HG02884 (cell line): ENCODE measurements around the gene PCDH9.
"Not testable (repeated sequence)": the region's sequence is repeated elsewhere in the genome, so short reads cannot be mapped to it uniquely, and the experiment has no call there.

Source experiments
- ATAC-seq: cut with Tn5 transposase; IDR thresholded peaks from one replicate; pipeline ENCODE4 v1.9.1; 2021; ENCODE audit warnings: mild to moderate bottlenecking, moderate library complexity; ENCODE audit not compliant: unreplicated experiment

PCDH9 gene

DNA sequence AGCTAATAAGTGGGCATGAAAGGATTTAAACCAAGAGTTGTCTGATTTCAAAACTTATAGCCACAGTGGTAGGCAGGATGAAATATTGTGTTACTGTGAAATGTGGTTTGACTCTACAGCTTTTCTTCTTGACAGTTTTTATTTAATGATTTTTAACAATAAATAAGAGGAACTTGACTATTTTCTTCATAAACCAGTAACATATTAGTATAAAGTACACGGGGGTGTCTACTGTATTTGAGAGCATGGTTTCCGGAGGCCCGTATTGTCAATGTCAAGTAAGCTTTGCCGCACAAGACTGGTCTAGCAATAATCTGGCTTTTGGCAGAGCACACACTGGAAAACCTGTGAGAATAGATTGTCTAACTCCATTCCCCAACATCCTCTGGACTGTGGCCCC lies 894.5 kb downstream of the PCDH9 start:
- no peak for ATAC-seq

DNA sequence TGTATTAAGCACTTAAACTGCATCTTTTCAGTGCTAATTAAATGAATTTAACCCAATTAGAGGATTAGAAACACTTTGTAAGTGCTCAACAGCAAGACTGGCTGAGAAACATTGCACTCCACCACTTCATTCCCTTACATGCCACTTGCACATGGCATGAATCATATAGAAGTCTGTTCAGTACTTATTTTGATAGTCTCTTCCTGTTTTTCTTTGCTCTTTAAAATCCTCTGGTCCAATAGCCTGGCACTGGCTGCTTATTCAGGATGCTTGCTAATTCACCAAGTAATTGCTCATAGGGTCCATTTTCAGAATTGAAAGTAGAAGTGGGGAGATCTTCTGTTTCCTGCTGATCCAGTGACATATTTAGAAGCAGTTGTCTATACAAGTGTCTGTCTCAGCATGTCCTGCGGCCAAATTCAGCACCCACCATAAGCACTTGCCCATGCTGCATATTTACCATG lies 900.1 kb downstream of the PCDH9 start:
- ATAC-seq, result no peak

DNA sequence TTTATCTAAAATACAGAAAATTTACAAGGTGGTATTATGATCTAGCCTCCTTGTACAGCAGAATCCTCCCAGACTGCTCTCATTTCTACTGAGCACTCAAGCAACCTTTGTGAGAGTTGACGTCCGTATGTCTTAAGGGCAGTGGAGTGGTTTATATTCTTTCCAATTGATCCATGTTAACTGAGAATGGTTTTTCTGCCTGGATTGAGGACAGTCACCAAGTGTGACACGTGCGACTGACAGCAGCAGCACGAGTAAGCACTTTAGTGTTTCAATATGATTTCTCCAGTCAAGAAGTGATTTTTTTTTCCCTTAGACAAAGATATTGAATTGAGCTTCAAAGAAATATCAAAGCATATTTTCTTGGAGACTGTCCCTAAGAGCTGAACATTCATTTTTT lies 901.7 kb downstream of the PCDH9 start:
- no peak for ATAC-seq

DNA sequence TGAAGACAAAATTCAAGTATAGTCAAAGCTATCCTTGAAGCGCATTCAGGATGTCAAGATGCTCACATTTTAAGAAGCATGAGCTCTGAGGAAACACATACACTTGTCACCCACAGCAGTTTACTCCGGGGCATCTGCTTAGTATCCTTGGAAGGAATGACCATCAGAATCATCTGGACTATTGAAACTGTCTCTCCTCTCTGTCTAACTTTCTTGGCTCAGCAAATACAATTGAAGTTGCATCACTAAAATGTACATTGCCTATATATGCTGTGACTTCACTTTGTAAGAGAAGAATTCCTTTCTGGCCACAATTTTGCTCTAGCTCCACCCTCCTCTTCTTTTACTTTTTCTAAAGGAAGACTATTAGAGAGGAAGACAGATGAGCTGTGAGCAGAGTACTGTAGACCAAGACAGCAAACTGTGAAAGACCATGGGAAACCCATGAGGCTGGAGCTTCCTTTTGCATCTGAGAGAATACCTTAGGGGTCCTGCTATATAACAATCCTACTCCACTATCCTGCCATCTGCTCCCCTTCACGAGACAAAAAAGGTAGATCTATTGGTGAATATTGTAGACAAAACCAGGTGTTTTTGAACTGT lies 906.3 kb downstream of the PCDH9 start:
- ATAC-seq, result no peak

GRCh38 chr13:66322936-66323335 lies 907.2 kb downstream of the PCDH9 start:
- no peak for ATAC-seq

GRCh38 chr13:66322193-66322740 lies 907.9 kb downstream of the PCDH9 start:
- no peak for ATAC-seq

DNA sequence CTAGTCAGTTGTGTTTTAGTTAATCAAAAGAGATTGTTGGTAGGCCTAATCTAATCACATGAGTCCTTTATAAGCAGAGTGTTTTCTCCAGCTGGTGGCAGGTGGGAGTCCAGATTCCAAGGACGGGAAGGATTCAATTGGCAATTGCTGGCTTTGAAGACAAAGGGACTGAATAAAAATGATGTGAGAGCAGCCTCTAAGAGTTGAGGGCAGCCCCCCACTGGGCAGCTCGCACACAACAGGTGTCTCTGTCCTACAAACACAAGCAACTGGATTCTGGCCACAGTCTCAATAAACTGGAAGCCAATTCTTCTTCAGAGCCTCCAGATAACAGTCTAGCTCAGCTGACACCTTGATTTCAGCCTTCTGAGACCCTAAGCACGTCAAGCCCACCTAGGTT lies 915.2 kb downstream of the PCDH9 start:
- no peak for ATAC-seq

DNA sequence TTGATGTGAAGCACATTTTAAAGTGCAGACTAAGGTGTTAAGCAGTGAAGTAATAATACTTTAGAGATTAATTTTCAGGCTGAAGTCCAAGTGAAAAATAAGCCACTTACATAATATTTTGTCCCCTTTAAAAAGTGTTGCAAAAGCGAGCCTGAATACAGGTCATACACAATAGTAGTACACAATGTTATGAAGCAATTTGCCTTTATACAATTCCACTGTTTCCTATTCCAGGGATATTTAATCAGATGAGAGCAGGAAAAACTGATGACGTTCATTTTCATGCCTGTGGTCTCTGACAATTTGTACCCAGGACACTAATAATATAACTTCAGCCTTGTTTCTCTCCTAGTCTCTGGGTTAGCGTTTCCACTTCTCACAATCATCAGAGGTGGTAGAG lies 916.7 kb downstream of the PCDH9 start:
- no peak for ATAC-seq

DNA sequence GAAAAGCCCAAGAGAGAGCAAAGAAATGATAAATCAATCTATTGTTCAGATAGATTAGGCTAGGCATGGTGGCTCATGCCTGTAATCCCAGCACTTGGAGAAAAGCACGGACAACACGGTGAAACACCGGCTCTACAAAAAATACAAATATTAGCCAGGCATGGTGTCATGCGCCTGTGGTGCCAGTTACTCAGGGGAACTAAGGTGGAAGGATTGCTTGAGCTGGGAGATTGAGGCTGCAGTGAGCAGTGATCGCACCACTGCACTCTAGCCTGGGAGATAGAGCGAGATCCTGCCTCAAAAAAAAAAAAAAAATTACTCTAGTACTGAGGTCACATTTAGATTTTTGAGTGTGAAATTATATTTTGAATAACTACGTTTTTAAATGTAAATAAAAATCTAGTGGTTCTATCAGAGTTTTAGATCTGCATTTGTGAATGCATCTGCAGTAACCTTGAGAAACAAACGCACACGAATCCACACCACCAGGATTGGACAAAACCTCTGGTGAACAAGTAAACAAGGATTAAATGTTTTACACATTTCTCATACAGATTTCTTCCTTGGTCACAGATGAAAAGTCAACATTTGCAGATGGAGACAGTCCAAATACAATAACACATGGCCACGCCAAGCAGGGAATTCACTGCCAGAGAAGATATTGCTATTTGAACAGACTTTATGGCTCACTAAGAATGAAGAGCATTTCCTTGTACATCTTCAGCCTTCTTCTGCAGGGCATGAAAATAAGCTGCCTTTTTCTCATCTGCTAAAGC lies 917.6 kb downstream of the PCDH9 start:
- no peak for ATAC-seq

- ATAC-seq, result no peak
Measured at GRCh38 chr13:66305961-66306617, 924.0 kb downstream of the PCDH9 start.

DNA sequence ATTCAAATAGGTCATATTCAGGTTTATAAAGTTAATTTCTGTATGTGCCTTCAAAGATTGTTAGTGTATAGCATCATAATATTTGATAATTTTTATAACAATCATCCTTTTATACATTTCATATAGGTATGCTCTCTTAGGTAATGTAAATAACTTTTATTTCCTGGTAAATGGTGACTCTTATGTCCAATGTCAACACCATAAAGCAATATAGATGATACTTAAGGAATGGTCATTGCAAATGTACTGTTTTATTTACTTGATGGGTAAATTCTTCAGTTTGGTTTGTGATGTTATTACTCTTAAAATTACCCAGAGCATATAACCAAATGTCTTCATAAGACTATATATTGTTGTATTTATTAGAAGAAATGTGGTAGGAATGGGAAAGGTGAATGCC lies 928.7 kb downstream of the PCDH9 start:
- ATAC-seq, result no peak

GRCh38 chr13:66301006-66301405 lies 929.1 kb downstream of the PCDH9 start:
- ATAC-seq, result no peak

- no peak for ATAC-seq
Measured at GRCh38 chr13:66296875-66297274, 933.3 kb downstream of the PCDH9 start.

- no peak for ATAC-seq
Measured at GRCh38 chr13:66296328-66296727, 933.8 kb downstream of the PCDH9 start.

DNA sequence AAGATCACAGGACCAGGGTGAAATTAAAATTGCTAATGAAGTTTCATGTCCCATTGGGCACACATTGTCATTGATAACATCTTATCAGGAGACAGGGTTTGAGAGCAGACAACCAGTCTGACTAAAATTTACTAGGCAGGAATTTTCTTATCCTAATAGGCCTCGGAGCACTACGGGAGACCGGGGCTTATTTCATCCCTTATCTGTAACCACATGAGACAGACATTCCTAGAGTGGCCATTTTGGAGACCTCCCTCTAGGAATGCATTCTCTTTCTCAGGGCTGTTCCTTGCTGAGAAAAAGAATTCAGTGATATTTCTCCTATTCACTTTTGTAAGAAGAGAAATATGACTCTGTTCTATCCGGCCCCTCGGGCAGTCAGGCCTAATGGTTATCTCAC lies 943.3 kb downstream of the PCDH9 start:
- ATAC-seq, result not testable (repeated sequence)

DNA sequence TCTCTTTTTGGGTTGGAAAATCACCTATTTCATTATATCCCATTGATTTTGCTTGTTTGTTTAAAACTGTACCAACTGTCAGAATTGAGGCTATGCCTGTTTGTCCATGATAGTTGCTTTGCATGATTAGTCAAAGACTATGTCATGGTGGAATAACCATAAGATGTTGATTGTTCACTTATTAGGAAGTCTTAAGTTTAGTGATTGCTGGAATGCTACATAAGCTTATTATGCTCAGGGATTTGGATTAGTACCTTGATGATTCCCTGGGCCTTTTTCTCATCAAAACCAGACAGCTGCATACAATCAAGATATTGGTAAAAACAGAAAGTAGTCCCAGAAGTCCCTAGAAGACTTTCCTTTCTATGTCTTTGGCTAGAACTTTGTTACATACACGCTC lies 954.7 kb downstream of the PCDH9 start:
- no peak for ATAC-seq

DNA sequence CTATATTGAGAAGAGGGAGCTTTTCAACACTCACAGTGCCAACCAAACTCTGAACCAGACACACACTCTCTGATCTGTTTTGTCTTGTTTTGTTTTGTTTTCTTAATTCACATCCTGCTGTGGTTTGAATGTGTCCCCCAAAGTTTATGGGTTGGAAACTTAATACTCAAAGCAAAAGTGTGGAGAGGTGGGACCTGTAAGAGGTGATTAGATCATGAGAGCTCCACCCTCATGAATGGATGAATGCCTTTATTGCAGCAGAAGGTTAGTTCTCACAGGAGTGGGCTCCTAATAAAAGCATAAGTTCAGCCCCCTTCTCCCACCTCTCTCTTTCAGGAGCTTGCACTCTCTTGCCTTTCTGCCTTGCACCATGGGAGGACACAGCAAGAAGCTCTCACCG lies 957.1 kb downstream of the PCDH9 start:
- no peak for ATAC-seq

- no peak for ATAC-seq
Measured at GRCh38 chr13:66266761-66267160, 963.4 kb downstream of the PCDH9 start.

DNA sequence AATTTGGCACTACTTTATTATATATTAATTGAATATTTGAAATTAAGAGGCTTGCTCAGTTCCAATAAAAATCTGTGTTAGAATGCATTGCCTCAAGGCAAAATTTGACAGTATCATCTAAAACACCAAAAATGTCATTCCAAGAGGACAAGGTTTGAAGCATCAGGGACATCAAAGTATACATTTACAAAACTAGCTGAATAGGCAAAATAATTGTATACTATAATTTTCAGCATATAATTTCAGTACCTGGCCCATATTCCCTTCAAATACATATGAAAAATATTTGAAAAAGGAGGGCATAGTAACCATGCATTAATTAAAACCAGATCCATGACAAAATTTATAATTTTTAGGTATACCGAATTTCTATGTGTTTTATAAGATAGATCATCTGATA lies 963.8 kb downstream of the PCDH9 start:
- no peak for ATAC-seq

DNA sequence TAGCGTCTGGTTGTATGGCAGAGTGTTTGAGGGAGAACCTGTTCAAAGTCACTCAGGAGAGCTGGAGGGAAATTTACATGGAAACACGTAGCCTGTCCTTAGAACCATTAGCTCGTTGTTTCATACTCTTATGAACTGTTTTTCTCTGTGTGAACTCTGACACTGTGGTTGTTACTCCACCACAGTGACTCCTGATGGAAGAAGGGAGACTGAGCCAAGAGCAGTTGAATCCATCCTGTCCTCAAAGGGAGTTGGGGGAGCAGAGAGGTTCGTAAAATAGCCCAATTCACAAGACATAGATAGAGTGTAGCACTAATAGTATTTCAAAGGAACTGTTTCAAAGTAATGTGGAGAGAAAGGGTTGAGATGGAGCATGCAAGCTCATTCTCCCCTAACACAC lies 964.8 kb downstream of the PCDH9 start:
- no peak for ATAC-seq

- no peak for ATAC-seq
Measured at GRCh38 chr13:66264971-66265370, 965.2 kb downstream of the PCDH9 start.

DNA sequence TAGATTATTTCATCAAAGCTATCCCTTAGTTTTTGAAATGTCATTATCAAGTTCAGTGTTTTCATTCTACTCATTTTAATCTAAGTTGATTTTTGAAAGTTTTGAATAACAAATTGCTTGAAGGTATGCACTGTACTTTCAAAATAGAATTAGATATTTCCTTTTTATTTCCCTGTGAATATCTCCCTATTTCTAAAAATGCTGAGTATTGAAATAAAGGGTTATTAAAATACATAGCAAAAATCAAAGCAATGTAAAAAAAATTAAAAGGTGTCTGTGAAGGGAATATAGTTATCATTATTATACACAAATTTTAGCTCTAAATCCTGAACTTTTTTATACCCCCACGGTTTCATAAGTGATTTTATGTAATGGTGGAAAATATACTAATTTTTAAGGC lies 967.8 kb downstream of the PCDH9 start:
- ATAC-seq, result no peak
